ENCODE measurements around the gene ELOVL5. TPM values are rescaled to one million over a fixed set of nuclear protein-coding genes. Genes with fewer than 3 reads are reported as not detected.

The ELOVL5 gene
- total RNA-seq, 3 donors from 2014 or later: 11.5 to 60.6 (median 27.5) TPM

GRCh38 chr6:53366128-53366641, 17.4 kb upstream of the ELOVL5 start:
- Histone ChIP-seq H3K4me3 (no peak overlapping the region), H3K9me3 (no peaks in the 10 kb centered on the region), H3K4me1 (ENCODE audit: low read depth) (no peaks in the 10 kb centered on the region), H3K36me3 (ENCODE audit: low read depth) (no peaks in the 10 kb centered on the region)
- intact Hi-C loops (cut with DNase I, micrococcal nuclease): no loop called here
- no peak for ATAC-seq
- no peak for DNase-seq
- TF ChIP-seq CTCF (IDR thresholded peaks at IDR 0.05): no peak

- Histone ChIP-seq H3K36me3 (ENCODE audit: low read depth) (peaks cover 3% of the 10 kb centered on the region), H3K9me3 (no peaks in the 10 kb centered on the region), H3K4me1 (ENCODE audit: low read depth) (peaks cover 2% of the 10 kb centered on the region), H3K4me3 (no peak overlapping the region)
- no peak for TF ChIP-seq CTCF (IDR thresholded peaks at IDR 0.05)
- ATAC-seq (no peak), DNase-seq (peak in 1 of 3 donors; percentile 24)
- intact Hi-C loops (cut with DNase I, micrococcal nuclease): no loop called here
Measured at GRCh38 chr6:53363341-53364079, 14.8 kb upstream of the ELOVL5 start.

GRCh38 chr6:53361549-53362031, 12.8 kb upstream of the ELOVL5 start:
- ATAC-seq (no peak), DNase-seq (peak in 2 of 3 donors; percentile 24)
- Histone ChIP-seq H3K4me1 (ENCODE audit: low read depth) (peaks cover 7% of the 10 kb centered on the region), H3K9me3 (no peaks in the 10 kb centered on the region), H3K4me3 (no peak overlapping the region), H3K36me3 (ENCODE audit: low read depth) (peaks cover 3% of the 10 kb centered on the region)
- intact Hi-C loops (cut with DNase I, micrococcal nuclease): no loop called here
- TF ChIP-seq CTCF (IDR thresholded peaks at IDR 0.05): no peak

GRCh38 chr6:53360093-53360912, 11.6 kb upstream of the ELOVL5 start:
- ATAC-seq (no peak), DNase-seq (peak in 1 of 3 donors; percentile 10)
- Histone ChIP-seq H3K4me1 (ENCODE audit: low read depth) (peaks cover 7% of the 10 kb centered on the region), H3K36me3 (ENCODE audit: low read depth) (peaks cover 3% of the 10 kb centered on the region), H3K4me3 (no peak overlapping the region), H3K9me3 (no peaks in the 10 kb centered on the region)
- intact Hi-C loops (cut with DNase I, micrococcal nuclease): no loop called here
- TF ChIP-seq CTCF (IDR thresholded peaks at IDR 0.05): no peak

- TF ChIP-seq CTCF (IDR thresholded peaks at IDR 0.05): no peak
- intact Hi-C loops (cut with DNase I, micrococcal nuclease): no loop called here
- no peak for DNase-seq
- Histone ChIP-seq H3K4me1 (ENCODE audit: low read depth) (peaks cover 7% of the 10 kb centered on the region), H3K36me3 (ENCODE audit: low read depth) (peaks cover 3% of the 10 kb centered on the region), H3K9me3 (no peaks in the 10 kb centered on the region), H3K4me3 (peak overlapping the region; percentile 37)
- no peak for ATAC-seq
Measured at GRCh38 chr6:53359843-53360092, 11.0 kb upstream of the ELOVL5 start.

All from mucosa of descending colon (tissue), 3 donors.